HFFc6 (cell line): ENCODE measurements around the gene PABPN1L. TPM values are rescaled to one million over a fixed set of nuclear protein-coding genes. Genes with fewer than 3 reads are reported as not detected.

Source experiments
- DNase-seq: peaks from one replicate; pipeline ENCODE4 v3.0.0-alpha.2; 2018
- H3K27ac Mint-ChIP-seq: 2 replicates; pipeline ENCODE4 v1.8.0; 2020; ENCODE audit warnings: mild to moderate bottlenecking, mixed read lengths
- H3K27me3 Mint-ChIP-seq: 2 replicates; pipeline ENCODE4 v1.8.0; 2021; ENCODE audit warnings: mild to moderate bottlenecking, moderate library complexity, mixed read lengths; ENCODE audit not compliant: insufficient read depth
- H3K36me3 Mint-ChIP-seq: 2 replicates; pipeline ENCODE4 v1.8.0; 2021; ENCODE audit warnings: low read depth, mixed read lengths
- H3K4me1 Mint-ChIP-seq: 2 replicates; pipeline ENCODE4 v1.8.0; 2020; ENCODE audit warnings: low read depth, mixed read lengths
- H3K4me3 Mint-ChIP-seq: 2 replicates; pipeline ENCODE4 v1.8.0; 2020; ENCODE audit warnings: mild to moderate bottlenecking, moderate library complexity, mixed read lengths
- H3K9me3 Mint-ChIP-seq: 2 replicates; pipeline ENCODE4 v1.8.0; 2020; ENCODE audit warnings: mild to moderate bottlenecking, mixed read lengths
- CTCF ChIP-seq: fragments of 200-600 bp; sonication (generic); IDR thresholded peaks from 2 replicates; pipeline ENCODE4 v1.5.0; 2021; ENCODE audit warnings: antibody characterized with exemption, mild to moderate bottlenecking
- long read RNA-seq: library from polyadenylated mRNA; unstranded; transcript quantifications from one replicate; pipeline ENCODE4 v2.0.0, GENCODE V29; 2019
- total RNA-seq, 6 experiments: library from RNA; stranded (reverse); fragmentation: NEBNext Ultra II Directional; extraction: Animal tissue kit (Norgen Biotek cat#: 25700); gene quantifications; 2 replicates in 1 of 6; 3 replicates in 5 of 6; pipeline ENCODE4 v1.2.3, GENCODE V29; 2021

The PABPN1L gene
- not detected for total RNA-seq
- long read RNA-seq: 0 reads

- Mint-ChIP-seq H3K4me3 (no peak within 1 kb of the TSS), H3K27me3 (peaks cover 26% of the 10 kb centered on the region), H3K27ac (no peak within 1 kb of the TSS), H3K36me3 (no peaks in the 10 kb centered on the region), H3K4me1 (no peaks in the 10 kb centered on the region), H3K9me3 (no peaks in the 10 kb centered on the region)
- no peak for TF ChIP-seq CTCF
- no peak for DNase-seq
Observed at GRCh38 chr16:88866151-88866920, at the start of gene PABPN1L. TSS of gene PABPN1L (minus strand) at chr16:88866660. CDS start at chr16:88866606, 54 bp downstream.

GRCh38 chr16:88915639-88916327, 49.3 kb upstream of the PABPN1L start:
- TF ChIP-seq CTCF: no peak
- H3K36me3 Mint-ChIP-seq: no peaks in the 10 kb centered on the region
- peaks cover 15% of the 10 kb centered on the region for H3K27me3 Mint-ChIP-seq
- H3K9me3 Mint-ChIP-seq: peaks cover 7% of the 10 kb centered on the region
- H3K4me1 Mint-ChIP-seq: 0 out of 2 replicates have a peak, but pooled peaks cover under 1% of the 10 kb centered on the region
- no peak overlapping the region for H3K4me3 Mint-ChIP-seq
- H3K27ac Mint-ChIP-seq: no peak overlapping the region
- no peak for DNase-seq

GRCh38 chr16:88914750-88915368, 48.4 kb upstream of the PABPN1L start:
- H3K27me3 Mint-ChIP-seq: peaks cover 17% of the 10 kb centered on the region
- H3K4me1 Mint-ChIP-seq: no peaks in the 10 kb centered on the region
- H3K4me3 Mint-ChIP-seq: no peak overlapping the region
- no peak for TF ChIP-seq CTCF
- H3K27ac Mint-ChIP-seq: no peak overlapping the region
- DNase-seq: peak; percentile 38
- peaks cover 7% of the 10 kb centered on the region for H3K9me3 Mint-ChIP-seq
- H3K36me3 Mint-ChIP-seq: no peaks in the 10 kb centered on the region

- Mint-ChIP-seq H3K27me3 (peaks cover 16% of the 10 kb centered on the region), H3K4me3 (no peak overlapping the region), H3K36me3 (no peaks in the 10 kb centered on the region), H3K9me3 (peaks cover 7% of the 10 kb centered on the region), H3K4me1 (no peaks in the 10 kb centered on the region), H3K27ac (no peak overlapping the region)
- TF ChIP-seq CTCF: no peak
- no peak for DNase-seq
Observed at GRCh38 chr16:88913870-88914269, 47.4 kb upstream of the PABPN1L start.

- DNase-seq: no peak
- no peak for TF ChIP-seq CTCF
- Mint-ChIP-seq H3K4me3 (no peak overlapping the region), H3K4me1 (no peaks in the 10 kb centered on the region), H3K36me3 (no peaks in the 10 kb centered on the region), H3K27me3 (peaks cover 14% of the 10 kb centered on the region), H3K9me3 (peaks cover 7% of the 10 kb centered on the region), H3K27ac (no peak overlapping the region)
Observed at GRCh38 chr16:88913001-88913612, 46.6 kb upstream of the PABPN1L start.
